Neuronal stem cell (in vitro differentiated cells): ENCODE data around the gene PNLDC1.

Experiments
- DNase-seq: peaks from one replicate; pipeline ENCODE4 v3.0.0-alpha.2; 2013; ENCODE audit warnings: low spot score
- H2AFZ ChIP-seq: one replicate; pipeline ENCODE4 v1.6.1; 2013; ENCODE audit warnings: mild to moderate bottlenecking, low read length, inconsistent platforms
- H2AK5ac ChIP-seq: 2 replicates; pipeline ENCODE4 v1.6.1; 2013; ENCODE audit warnings: low read depth, mild to moderate bottlenecking, inconsistent platforms, low read length, moderate library complexity, mixed read lengths
- H2BK120ac ChIP-seq: 2 replicates; pipeline ENCODE4 v1.6.1; 2013; ENCODE audit warnings: low read depth, mild to moderate bottlenecking, inconsistent platforms, low read length, moderate library complexity, mixed read lengths
- H2BK12ac ChIP-seq: one replicate; pipeline ENCODE4 v1.6.1; 2013; ENCODE audit warnings: low read length, inconsistent platforms
- H2BK15ac ChIP-seq: 2 replicates; pipeline ENCODE4 v1.6.1; 2013; ENCODE audit warnings: mild to moderate bottlenecking, low read length, inconsistent platforms, mixed read lengths
- H2BK5ac ChIP-seq: one replicate; pipeline ENCODE4 v1.6.1; 2013; ENCODE audit warnings: inconsistent platforms, mild to moderate bottlenecking, low read length, moderate library complexity
- H3K14ac ChIP-seq: one replicate; pipeline ENCODE4 v1.6.1; 2013; ENCODE audit warnings: low read length, inconsistent platforms
- H3K18ac ChIP-seq: 2 replicates; pipeline ENCODE4 v1.6.1; 2013; ENCODE audit warnings: low read length, inconsistent platforms
- H3K23ac ChIP-seq: 2 replicates; pipeline ENCODE4 v1.6.1; 2013; ENCODE audit warnings: low read depth, mild to moderate bottlenecking, mixed read lengths, low read length, inconsistent platforms; ENCODE audit not compliant: poor library complexity
- H3K27ac ChIP-seq: replicated peaks from 3 replicates; pipeline ENCODE4 v1.5.1; 2013; ENCODE audit warnings: low read length, inconsistent platforms
- H3K27me3 ChIP-seq, 3 experiments: 2 replicates each; pipeline ENCODE4 v1.6.1; 2013; ENCODE audit warnings: low read length in 3 of 3, mild to moderate bottlenecking in 2 of 3, inconsistent platforms in 1 of 3, low read depth in 1 of 3, mixed read lengths in 1 of 3, moderate library complexity in 1 of 3; ENCODE audit not compliant: control insufficient read depth in 3 of 3, insufficient read depth in 3 of 3
- H3K36me3 ChIP-seq, 2 donors: replicated peaks in 1 of 2; 2 replicates each; pipeline ENCODE4 v1.6.1; 2013; ENCODE audit warnings: low read length in 2 of 2; ENCODE audit not compliant: control insufficient read depth in 2 of 2, insufficient read depth in 2 of 2
- H3K4ac ChIP-seq: 2 replicates; pipeline ENCODE4 v1.6.1; 2013; ENCODE audit warnings: inconsistent platforms, mild to moderate bottlenecking, low read length, moderate library complexity
- H3K4me1 ChIP-seq, 2 donors: 1 replicate in 1 of 2; 2 replicates in 1 of 2; pipeline ENCODE4 v1.6.1; 2013; ENCODE audit warnings: low read length in 2 of 2, low read depth in 1 of 2; ENCODE audit not compliant: control insufficient read depth in 2 of 2, insufficient read depth in 1 of 2
- H3K4me2 ChIP-seq: one replicate; pipeline ENCODE4 v1.6.1; 2013; ENCODE audit warnings: mild to moderate bottlenecking, low read length, inconsistent platforms; ENCODE audit not compliant: insufficient read depth, poor library complexity, severe bottlenecking
- H3K4me3 ChIP-seq, 2 donors: 2 replicates each; pipeline ENCODE4 v1.5.1; 2013; ENCODE audit warnings: low read length in 2 of 2, mild to moderate bottlenecking in 2 of 2, inconsistent platforms in 1 of 2, moderate library complexity in 1 of 2
- H3K79me1 ChIP-seq: one replicate; pipeline ENCODE4 v1.6.1; 2013; ENCODE audit warnings: low read depth, mild to moderate bottlenecking, inconsistent platforms, low read length, moderate library complexity
- H3K9ac ChIP-seq: one replicate; pipeline ENCODE4 v1.6.1; 2013; ENCODE audit warnings: mild to moderate bottlenecking, low read depth, low read length, inconsistent platforms; ENCODE audit not compliant: poor library complexity
- H3K9me3 ChIP-seq, 2 donors: replicated peaks in 1 of 2; 2 replicates each; pipeline versions ENCODE3 to v1.6.1; 2013; ENCODE audit warnings: low read length in 2 of 2, mild to moderate bottlenecking in 2 of 2, inconsistent platforms in 1 of 2, low read depth in 1 of 2, mixed read lengths in 1 of 2, moderate library complexity in 1 of 2; ENCODE audit not compliant: control insufficient read depth in 2 of 2, insufficient read depth in 1 of 2
- H4K8ac ChIP-seq: one replicate; pipeline ENCODE4 v1.6.1; 2013; ENCODE audit warnings: low read depth, mild to moderate bottlenecking, inconsistent platforms, low read length, moderate library complexity
- H4K91ac ChIP-seq: one replicate; pipeline ENCODE4 v1.6.1; 2013; ENCODE audit warnings: low read length, low read depth, mild to moderate bottlenecking, inconsistent platforms; ENCODE audit not compliant: poor library complexity
- WGBS, 2 donors: extraction: QIAGEN DNeasy Blood & Tissue Kit; methylation state at CpG; one replicate each; pipeline ENCODE4 v1.1.7; 2013; ENCODE audit warnings: missing lambda C conversion rate in 2 of 2, mixed read lengths in 1 of 2; ENCODE audit not compliant: insufficient read length in 2 of 2, insufficient replicate concordance in 1 of 2; ENCODE audit errors: extremely low coverage in 2 of 2; 5-methylcytosine and 5-hydroxymethylcytosine counted together

PNLDC1 gene

GRCh38 chr6:159852877-159853276, 52.8 kb downstream of the PNLDC1 start:
- H3K18ac ChIP-seq: no peak overlapping the region
- H3K4me3 ChIP-seq: no peak overlapping the region
- DNase-seq: no peak
- no peak overlapping the region for H3K14ac ChIP-seq
- H2BK120ac ChIP-seq: no peak overlapping the region
- H3K4me2 ChIP-seq: no peak overlapping the region
- H2BK5ac ChIP-seq: no peak overlapping the region
- no peaks in the 10 kb centered on the region for H3K4me1 ChIP-seq
- no peak overlapping the region for H3K27ac ChIP-seq
- no peak overlapping the region for H2BK12ac ChIP-seq
- peak overlapping the region; percentile 42 for H2AFZ ChIP-seq
- no peaks in the 10 kb centered on the region for H3K36me3 ChIP-seq
- H2BK15ac ChIP-seq: no peak overlapping the region
- WGBS, 2 donors: no CpG with 5 or more reads among the region's 6 CpGs
- no peaks in the 10 kb centered on the region for H3K27me3 ChIP-seq
- no peak overlapping the region for H3K4ac ChIP-seq
- H3K23ac ChIP-seq: no peak overlapping the region
- H3K9me3 ChIP-seq: no peaks in the 10 kb centered on the region
- no peak overlapping the region for H3K9ac ChIP-seq
- peaks cover 2% of the 10 kb centered on the region for H3K79me1 ChIP-seq
- no peak overlapping the region for H4K91ac ChIP-seq
- H2AK5ac ChIP-seq: no peak overlapping the region
- H4K8ac ChIP-seq: no peak overlapping the region

GRCh38 chr6:159853754-159854153, 53.7 kb downstream of the PNLDC1 start:
- no peak overlapping the region for H3K14ac ChIP-seq
- no peak overlapping the region for H3K9ac ChIP-seq
- no peak overlapping the region for H2BK12ac ChIP-seq
- H3K4ac ChIP-seq: no peak overlapping the region
- H2BK5ac ChIP-seq: no peak overlapping the region
- DNase-seq: no peak
- H3K27ac ChIP-seq: no peak overlapping the region
- no peak overlapping the region for H2BK15ac ChIP-seq
- H2BK120ac ChIP-seq: no peak overlapping the region
- no peak overlapping the region for H2AFZ ChIP-seq
- H3K36me3 ChIP-seq: no peaks in the 10 kb centered on the region
- H4K8ac ChIP-seq: no peak overlapping the region
- H3K79me1 ChIP-seq: peaks cover 2% of the 10 kb centered on the region
- no peak overlapping the region for H3K4me2 ChIP-seq
- no peak overlapping the region for H3K4me3 ChIP-seq
- H3K9me3 ChIP-seq: peaks cover 0 to 2% of the 10 kb centered on the region in 2 donors
- no peak overlapping the region for H3K18ac ChIP-seq
- no peak overlapping the region for H3K23ac ChIP-seq
- H3K27me3 ChIP-seq: no peaks in the 10 kb centered on the region
- H3K4me1 ChIP-seq: no peaks in the 10 kb centered on the region
- no peak overlapping the region for H2AK5ac ChIP-seq
- H4K91ac ChIP-seq: no peak overlapping the region

GRCh38 chr6:159854959-159855358, 54.9 kb downstream of the PNLDC1 start:
- Histone ChIP-seq H3K4me3 (no peak overlapping the region), H3K18ac (no peak overlapping the region), H2BK15ac (no peak overlapping the region), H3K14ac (no peak overlapping the region), H3K36me3 (no peaks in the 10 kb centered on the region), H2BK120ac (no peak overlapping the region), H2BK5ac (no peak overlapping the region), H2BK12ac (no peak overlapping the region), H3K9me3 (peaks cover 0 to 2% of the 10 kb centered on the region in 2 donors), H4K91ac (no peak overlapping the region), H2AK5ac (no peak overlapping the region), H2AFZ (no peak overlapping the region), H3K4me2 (no peak overlapping the region), H3K27ac (no peak overlapping the region), H4K8ac (no peak overlapping the region), H3K4ac (peak overlapping the region; percentile 37), H3K4me1 (no peaks in the 10 kb centered on the region), H3K9ac (no peak overlapping the region), H3K27me3 (no peaks in the 10 kb centered on the region), H3K79me1 (peaks cover 2% of the 10 kb centered on the region), H3K23ac (no peak overlapping the region)
- no CpG with 5 or more reads among the region's 3 CpGs for WGBS, 2 donors
- DNase-seq: no peak

GRCh38 chr6:159858259-159858658, 58.2 kb downstream of the PNLDC1 start:
- no peak overlapping the region for H2BK5ac ChIP-seq
- no peak overlapping the region for H2AFZ ChIP-seq
- H2BK120ac ChIP-seq: no peak overlapping the region
- DNase-seq: no peak
- no peak overlapping the region for H3K18ac ChIP-seq
- no peak overlapping the region for H3K4me2 ChIP-seq
- H3K79me1 ChIP-seq: peaks cover 2% of the 10 kb centered on the region
- no peak overlapping the region for H3K27ac ChIP-seq
- no peak overlapping the region for H4K91ac ChIP-seq
- no peak overlapping the region for H3K23ac ChIP-seq
- no peak overlapping the region for H3K14ac ChIP-seq
- peaks cover 0 to 2% of the 10 kb centered on the region in 2 donors for H3K9me3 ChIP-seq
- H2BK12ac ChIP-seq: no peak overlapping the region
- H2BK15ac ChIP-seq: no peak overlapping the region
- no peaks in the 10 kb centered on the region for H3K4me1 ChIP-seq
- H3K4me3 ChIP-seq: no peak overlapping the region
- no peak overlapping the region for H3K9ac ChIP-seq
- H4K8ac ChIP-seq: no peak overlapping the region
- no peak overlapping the region for H3K4ac ChIP-seq
- no CpG with 5 or more reads among the region's 1 CpG for WGBS, 2 donors
- H3K27me3 ChIP-seq: no peaks in the 10 kb centered on the region
- no peaks in the 10 kb centered on the region for H3K36me3 ChIP-seq
- no peak overlapping the region for H2AK5ac ChIP-seq
